Upper lobe of left lung (tissue), 4 donors: ENCODE measurements around the gene CNPY1.

Source experiments
- POLR2AphosphoS5 ChIP-seq, 2 donors: sonication (generic); formaldehyde crosslinking; IDR thresholded peaks; one replicate each; pipeline ENCODE4 v1.5.1; 2017; ENCODE audit warnings: antibody characterized with exemption in 2 of 2
- TF ChIP-seq, protein P1 (sequence below), 6 experiments: fragments of 450-650 bp in 4 of 6; fragments of 200-600 bp in 2 of 6; sonication (generic) in 2 of 6; IDR thresholded peaks; one replicate each; pipeline ENCODE4 v1.5.1; 2016 to 2019; ENCODE audit warnings: antibody characterized with exemption in 6 of 6

DNA sequence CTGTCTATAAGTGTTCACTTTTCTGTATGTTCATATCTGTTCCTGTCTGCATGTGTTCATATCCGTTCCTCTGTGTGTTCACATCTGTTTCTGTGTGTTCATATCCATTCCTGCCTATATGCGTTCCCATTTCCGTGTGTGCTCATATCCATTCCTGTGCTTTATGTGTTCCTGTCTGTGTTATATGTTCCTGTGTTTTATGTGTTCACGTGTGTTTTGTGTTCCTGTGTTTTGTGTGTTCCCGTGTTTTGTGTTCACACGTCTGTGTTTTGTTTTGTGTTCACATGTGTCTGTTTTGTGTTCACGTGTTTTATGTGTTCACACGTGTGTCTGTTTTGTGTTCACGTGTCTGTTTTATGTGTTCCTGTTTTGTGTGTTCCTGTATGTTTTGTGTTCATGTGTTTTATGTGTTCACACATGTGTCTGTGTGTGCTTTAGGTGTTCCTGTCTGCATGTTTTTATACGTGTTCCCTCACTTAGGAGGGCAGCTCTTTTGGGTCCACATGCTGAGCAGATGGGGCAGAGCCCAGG lies 42.2 kb upstream of the CNPY1 start:
- TF ChIP-seq POLR2AphosphoS5 (IDR thresholded peaks at IDR 0.05) = no peak
- TF ChIP-seq, protein P1, sequence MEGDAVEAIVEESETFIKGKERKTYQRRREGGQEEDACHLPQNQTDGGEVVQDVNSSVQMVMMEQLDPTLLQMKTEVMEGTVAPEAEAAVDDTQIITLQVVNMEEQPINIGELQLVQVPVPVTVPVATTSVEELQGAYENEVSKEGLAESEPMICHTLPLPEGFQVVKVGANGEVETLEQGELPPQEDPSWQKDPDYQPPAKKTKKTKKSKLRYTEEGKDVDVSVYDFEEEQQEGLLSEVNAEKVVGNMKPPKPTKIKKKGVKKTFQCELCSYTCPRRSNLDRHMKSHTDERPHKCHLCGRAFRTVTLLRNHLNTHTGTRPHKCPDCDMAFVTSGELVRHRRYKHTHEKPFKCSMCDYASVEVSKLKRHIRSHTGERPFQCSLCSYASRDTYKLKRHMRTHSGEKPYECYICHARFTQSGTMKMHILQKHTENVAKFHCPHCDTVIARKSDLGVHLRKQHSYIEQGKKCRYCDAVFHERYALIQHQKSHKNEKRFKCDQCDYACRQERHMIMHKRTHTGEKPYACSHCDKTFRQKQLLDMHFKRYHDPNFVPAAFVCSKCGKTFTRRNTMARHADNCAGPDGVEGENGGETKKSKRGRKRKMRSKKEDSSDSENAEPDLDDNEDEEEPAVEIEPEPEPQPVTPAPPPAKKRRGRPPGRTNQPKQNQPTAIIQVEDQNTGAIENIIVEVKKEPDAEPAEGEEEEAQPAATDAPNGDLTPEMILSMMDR (IDR thresholded peaks at IDR 0.05) = no peak
